Tibial nerve (tissue), 4 donors: ENCODE measurements around the gene MEN1. TPM values are rescaled to one million over a fixed set of nuclear protein-coding genes. Genes with fewer than 3 reads are reported as not detected.

ENCODE experiments used
- DNase-seq, 2 donors: peaks; one replicate each; pipeline ENCODE4 v3.0.0-alpha.2; 2019; ENCODE audit warnings: low spot score in 2 of 2
- H3K27ac ChIP-seq, 4 donors: fragments of 200-600 bp; sonication (generic) in 3 of 4; one replicate each; pipeline ENCODE4 v1.5.1; 2017 to 2019; ENCODE audit warnings: mild to moderate bottlenecking in 1 of 4
- H3K27me3 ChIP-seq, 2 donors: fragments of 200-600 bp; sonication (generic) in 1 of 2; one replicate each; pipeline versions ENCODE4 v1.5.1 to v1.6.0; 2017 to 2019
- H3K36me3 ChIP-seq, 3 donors: fragments of 200-600 bp; sonication (generic); one replicate each; pipeline ENCODE4 v1.5.1; 2018 to 2019
- H3K4me1 ChIP-seq, 4 donors: fragments of 200-600 bp; sonication (generic) in 3 of 4; one replicate each; pipeline ENCODE4 v1.5.1; 2017 to 2019
- H3K4me3 ChIP-seq, 4 donors: fragments of 200-600 bp; sonication (generic) in 3 of 4; one replicate each; pipeline ENCODE4 v1.5.1; 2017 to 2019; ENCODE audit warnings: mild to moderate bottlenecking in 1 of 4, moderate library complexity in 1 of 4
- H3K9me3 ChIP-seq, 4 donors: fragments of 200-600 bp; sonication (generic) in 3 of 4; one replicate each; pipeline ENCODE4 v1.5.1; 2017 to 2019
- CTCF ChIP-seq, 5 experiments: fragments of 200-600 bp in 3 of 5; fragments of 450-650 bp in 2 of 5; sonication (generic) in 3 of 5; IDR thresholded peaks; one replicate each; pipeline ENCODE4 v1.5.1; 2016 to 2019; ENCODE audit warnings: antibody characterized with exemption in 5 of 5, mild to moderate bottlenecking in 3 of 5, moderate library complexity in 2 of 5
- EP300 ChIP-seq, 2 donors: sonication (generic); formaldehyde crosslinking; IDR thresholded peaks; one replicate each; pipeline ENCODE4 v1.6.1; 2017; ENCODE audit warnings: antibody characterized with exemption in 2 of 2, mild to moderate bottlenecking in 1 of 2
- POLR2A ChIP-seq, 2 donors: fragments of 450-650 bp; IDR thresholded peaks; one replicate each; pipeline ENCODE4 v1.6.1; 2017; ENCODE audit warnings: antibody characterized with exemption in 2 of 2, mild to moderate bottlenecking in 2 of 2, moderate library complexity in 2 of 2
- WGBS, 2 donors: methylation state at CpG; one replicate each; pipeline ENCODE4 v1.1.5; 2018; 5-methylcytosine and 5-hydroxymethylcytosine counted together
- total RNA-seq, 4 donors: library from RNA; depleted of rRNA; stranded (reverse); fragments of >200 nt; gene quantifications; one replicate each; pipeline ENCODE4 v1.1.0, GENCODE V29; 2016

Gene MEN1
- total RNA-seq, 4 donors from 2014 or later, result 15.3 to 30.9 (median 19.7) TPM

DNA sequence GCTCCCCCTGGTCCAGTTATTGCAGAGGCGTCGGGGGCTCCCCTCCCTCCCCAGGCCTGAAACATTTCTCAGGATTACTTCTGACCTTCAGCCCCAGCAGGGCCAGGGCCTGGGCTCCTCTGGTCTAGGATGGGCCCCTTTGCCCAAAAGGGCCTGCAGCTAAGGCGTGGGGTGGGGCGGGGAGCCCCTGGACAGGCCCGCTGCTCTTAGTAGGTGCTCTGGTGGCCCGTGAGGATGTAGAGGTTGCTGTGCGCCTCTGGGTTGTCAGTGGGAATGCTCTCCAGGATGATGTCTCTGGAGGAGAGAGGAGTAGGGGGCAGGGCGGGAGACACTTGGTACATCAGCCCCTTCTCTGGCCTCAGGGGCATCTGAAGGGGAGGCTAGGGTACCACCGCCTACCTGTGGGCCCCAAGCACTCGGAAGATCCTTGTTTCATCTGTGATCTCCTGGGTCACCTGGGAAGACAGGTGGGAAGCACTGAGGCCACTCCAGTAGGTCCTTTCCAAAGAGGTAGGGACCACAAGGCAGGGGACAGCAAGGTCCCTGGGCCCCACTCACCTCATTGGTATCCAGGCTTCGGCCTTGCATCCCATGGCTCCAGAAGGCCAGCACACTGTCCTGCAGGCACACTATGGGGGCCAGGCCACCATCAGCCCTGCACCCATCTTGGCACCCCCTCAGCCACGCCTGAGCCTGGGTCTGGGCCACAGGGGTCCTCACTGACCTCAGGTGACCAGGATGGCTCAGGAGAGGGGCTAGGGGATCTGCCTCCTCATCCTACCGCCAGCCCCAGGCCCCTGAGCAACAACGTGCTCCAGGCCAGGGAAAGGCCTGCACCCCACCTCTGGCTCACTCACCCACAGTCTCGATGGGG lies 20.8 kb downstream of the MEN1 start:
- Histone ChIP-seq H3K4me3 (no peak overlapping the region), H3K27me3 (no peaks in the 10 kb centered on the region), H3K36me3 (peaks cover 0 to 49% (median 3%) of the 10 kb centered on the region in 3 donors), H3K4me1 (peaks cover 0 to 5% (median 0%) of the 10 kb centered on the region in 4 donors), H3K9me3 (no peaks in the 10 kb centered on the region), H3K27ac (no peak overlapping the region)
- WGBS, 2 donors, result 86% methylated on average over 14 of the region's 15 CpGs
- TF ChIP-seq CTCF (IDR thresholded peaks at IDR 0.05) (no peak), EP300 (IDR thresholded peaks at IDR 0.05) (no peak), POLR2A (IDR thresholded peaks at IDR 0.05) (no peak)
- no peak for DNase-seq

DNA sequence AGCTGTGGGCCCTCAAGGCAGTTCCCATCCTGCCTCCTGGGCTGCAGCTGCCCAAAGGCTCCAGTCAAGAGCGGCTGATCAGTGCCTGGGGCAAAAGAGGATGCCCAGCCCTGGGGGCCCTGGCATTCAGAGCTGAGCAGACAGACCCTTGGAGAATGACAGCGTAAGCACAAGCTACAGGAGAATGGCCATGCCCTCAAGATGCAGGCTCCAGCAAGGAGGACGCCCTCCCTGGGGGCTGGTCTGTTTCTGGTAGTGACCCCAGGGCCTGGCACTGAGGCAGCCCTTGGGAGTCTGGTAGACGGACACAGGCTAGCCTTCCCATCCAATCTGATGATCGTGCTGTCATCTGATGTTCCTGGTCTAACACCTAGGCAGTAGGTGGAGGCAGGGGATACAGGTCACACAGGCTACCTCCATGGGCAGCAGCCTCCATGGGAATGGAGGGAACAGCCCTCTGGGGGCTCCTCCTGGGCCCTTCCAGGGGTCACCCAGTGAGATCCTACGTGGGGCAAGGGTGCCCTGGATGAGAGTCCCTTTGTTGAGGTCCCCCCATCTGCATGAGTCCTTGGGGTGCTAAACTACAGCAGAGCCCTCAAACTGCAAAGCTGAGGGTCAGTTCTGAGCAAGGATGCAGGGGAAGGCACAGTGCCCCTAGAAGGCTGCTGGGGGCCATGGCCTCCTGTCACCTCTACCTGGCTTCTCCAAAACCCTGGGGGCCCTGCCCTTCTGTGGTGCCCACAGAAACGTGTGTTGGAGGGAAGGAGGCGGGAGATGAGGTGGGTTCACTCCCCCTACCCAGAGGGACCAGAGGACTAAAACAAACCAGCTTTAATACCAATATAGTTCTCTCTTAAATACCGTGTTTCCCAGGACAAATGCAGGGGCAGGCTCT lies 21.8 kb downstream of the MEN1 start:
- TF ChIP-seq EP300 (IDR thresholded peaks at IDR 0.05) (no peak), CTCF (IDR thresholded peaks at IDR 0.05) (no peak), POLR2A (IDR thresholded peaks at IDR 0.05) (no peak)
- Histone ChIP-seq H3K27ac (no peak overlapping the region), H3K36me3 (peaks cover 0 to 52% (median 3%) of the 10 kb centered on the region in 3 donors), H3K9me3 (no peaks in the 10 kb centered on the region), H3K4me3 (no peak overlapping the region), H3K4me1 (peaks cover 0 to 5% (median 0%) of the 10 kb centered on the region in 4 donors), H3K27me3 (no peaks in the 10 kb centered on the region)
- 67 to 80% methylated on average over 7 of the region's 9 CpGs for WGBS, 2 donors
- no peak for DNase-seq

DNA sequence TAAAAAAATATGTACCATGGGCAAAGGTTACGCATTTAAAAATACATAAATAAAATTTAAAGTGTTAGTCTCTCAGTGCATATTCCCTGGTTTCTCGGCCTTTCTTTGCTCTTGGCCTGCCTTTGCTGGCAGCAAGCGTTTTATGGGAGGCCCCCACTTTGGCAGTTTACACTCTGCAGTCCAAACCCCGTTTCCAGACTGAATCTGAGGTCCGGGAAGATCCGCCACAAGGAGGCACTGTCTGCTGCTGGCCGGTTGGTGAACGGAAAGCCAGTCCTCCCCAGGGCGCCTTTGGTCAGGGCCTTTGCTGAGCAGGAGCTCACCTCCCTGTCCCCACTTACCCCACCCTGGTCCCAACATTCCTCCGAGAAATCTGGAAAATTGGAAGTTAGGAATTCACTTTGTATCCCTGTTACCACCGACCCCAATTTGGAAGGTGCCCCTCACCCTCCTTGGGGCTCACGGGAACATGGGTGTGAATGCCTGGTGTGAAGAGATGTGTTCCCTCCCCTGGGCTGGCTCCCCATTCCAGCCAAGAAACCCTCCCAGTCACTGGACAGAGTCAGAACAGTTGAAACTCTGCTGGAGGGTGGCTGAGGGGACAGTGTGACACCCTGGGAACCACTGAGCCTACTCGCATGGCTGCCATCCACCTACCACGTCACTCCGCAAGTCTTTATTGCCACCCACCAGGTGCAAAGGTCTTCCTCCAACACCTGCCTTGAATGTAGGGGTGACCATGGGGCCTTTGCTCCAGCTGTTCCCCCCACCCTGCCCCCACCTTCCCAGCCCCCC lies 22.6 kb downstream of the MEN1 start:
- peaks cover 0 to 5% (median 0%) of the 10 kb centered on the region in 4 donors for H3K4me1 ChIP-seq
- DNase-seq, result peak in 1 of 2 donors; percentile 51
- no peak overlapping the region for H3K4me3 ChIP-seq
- H3K36me3 ChIP-seq, result peaks cover 0 to 46% (median 3%) of the 10 kb centered on the region in 3 donors
- no peak overlapping the region for H3K27ac ChIP-seq
- 39 to 42% methylated on average over 15 of the region's 15 CpGs for WGBS, 2 donors
- no peaks in the 10 kb centered on the region for H3K27me3 ChIP-seq
- TF ChIP-seq POLR2A (IDR thresholded peaks at IDR 0.05) (no peak), CTCF (IDR thresholded peaks at IDR 0.05) (peak; percentile 51 to 66 (median 60))
- H3K9me3 ChIP-seq, result no peaks in the 10 kb centered on the region

- TF ChIP-seq EP300 (IDR thresholded peaks at IDR 0.05), result no peak
- TF ChIP-seq CTCF (IDR thresholded peaks at IDR 0.05), result no peak
- peaks cover 0 to 5% (median 0%) of the 10 kb centered on the region in 4 donors for H3K4me1 ChIP-seq
- peaks cover 0 to 39% (median 3%) of the 10 kb centered on the region in 3 donors for H3K36me3 ChIP-seq
- H3K27ac ChIP-seq, result no peak overlapping the region
- no peak for DNase-seq
- H3K9me3 ChIP-seq, result no peaks in the 10 kb centered on the region
- H3K27me3 ChIP-seq, result no peaks in the 10 kb centered on the region
- H3K4me3 ChIP-seq, result no peak overlapping the region
- WGBS, 2 donors, result 89 to 95% methylated on average over 10 of the region's 10 CpGs
Measured at GRCh38 chr11:64786308-64786707, 24.0 kb downstream of the MEN1 start.
